Measurements from ENCODE around the gene NUP210. TPM values are rescaled to one million over a fixed set of nuclear protein-coding genes. Genes with fewer than 3 reads are reported as not detected.
A peak's percentile ranks its signal among the peaks of the same experiment; 100 is the strongest.
"Not testable (repeated sequence)": the region's sequence is repeated elsewhere in the genome, so short reads cannot be mapped to it uniquely, and the experiment has no call there.

Gene NUP210
- total and polyA plus RNA-seq, 4 donors: 9.9 to 38.6 (median 22.9) TPM

GRCh38 chr3:13432093-13432492 lies 12.0 kb upstream of the NUP210 start:
- 35% methylated on average over 1 of the region's 1 CpG for whole genome bisulfite sequencing

GRCh38 chr3:13430411-13430875 lies 10.3 kb upstream of the NUP210 start:
- not testable (repeated sequence) for H3K9me3 ChIP-seq (ENCODE audit: control insufficient read depth in 4 of 4, low read length in 3 of 4); H3K27me3 ChIP-seq (ENCODE audit: control insufficient read depth in 4 of 4, insufficient read depth in 4 of 4, low read length in 3 of 4); H3K36me3 ChIP-seq (ENCODE audit: control insufficient read depth in 4 of 4, insufficient read depth in 3 of 4, low read depth in 1 of 4, low read length in 3 of 4); H3K9ac ChIP-seq (ENCODE audit: low read depth in 1 of 2, low read length in 2 of 2); H3K4me1 ChIP-seq (ENCODE audit: control insufficient read depth in 4 of 4, insufficient read depth in 4 of 4, low read length in 3 of 4); DNase-seq (ENCODE audit: low spot score); H3K27ac ChIP-seq (ENCODE audit: low read depth in 1 of 2, low read length in 2 of 2); H3K4me3 ChIP-seq (ENCODE audit: low read depth in 1 of 3, low read length in 3 of 3)
- WGBS: 94% methylated on average over 2 of the region's 2 CpGs

More at GRCh38 chr3:13432093-13432492, 12.0 kb upstream of the NUP210 start:
- H3K27ac ChIP-seq (ENCODE audit: low read depth in 1 of 2, low read length in 2 of 2): no peak overlapping the region
- H3K27me3 ChIP-seq (ENCODE audit: control insufficient read depth in 4 of 4, insufficient read depth in 4 of 4, low read length in 3 of 4): no peaks in the 10 kb centered on the region
- H3K9ac ChIP-seq (ENCODE audit: low read depth in 1 of 2, low read length in 2 of 2): no peak overlapping the region
- H3K9me3 ChIP-seq (ENCODE audit: control insufficient read depth in 4 of 4, low read length in 3 of 4): no peaks in the 10 kb centered on the region
- TF ChIP-seq HNF4A (conservative IDR thresholded peaks at IDR 0.05): peak; percentile 69 to 79
- no peak for TF ChIP-seq ATF3 (IDR thresholded peaks at IDR 0.05)
- TF ChIP-seq EGR1 (IDR thresholded peaks at IDR 0.05; ENCODE audit: low read depth in 2 of 2): no peak
- peak; percentile 19 to 57 for TF ChIP-seq RXRA (IDR thresholded peaks at IDR 0.05)
- TF ChIP-seq FOXA1 (IDR thresholded peaks at IDR 0.05): no peak
- peak; percentile 24 for TF ChIP-seq FOXA2 (IDR thresholded peaks at IDR 0.05)
- no peak for TF ChIP-seq NR2F2 (IDR thresholded peaks at IDR 0.05)
- TF ChIP-seq JUND (IDR thresholded peaks at IDR 0.05): no peak
- TF ChIP-seq HNF4G (IDR thresholded peaks at IDR 0.05): no peak
- TF ChIP-seq GABPA (IDR thresholded peaks at IDR 0.05 in 1 of 2, conservative IDR thresholded peaks at IDR 0.05 in 1 of 2): no peak
- H3K36me3 ChIP-seq (ENCODE audit: control insufficient read depth in 4 of 4, insufficient read depth in 3 of 4, low read depth in 1 of 4, low read length in 3 of 4): no peaks in the 10 kb centered on the region
- peaks cover 0 to 4% (median 2%) of the 10 kb centered on the region in 4 donors for H3K4me1 ChIP-seq (ENCODE audit: control insufficient read depth in 4 of 4, insufficient read depth in 4 of 4, low read length in 3 of 4)
- DNase-seq (ENCODE audit: low spot score): no peak
- no peak overlapping the region for H3K4me3 ChIP-seq (ENCODE audit: low read depth in 1 of 3, low read length in 3 of 3)

- Histone ChIP-seq H3K9ac (ENCODE audit: low read depth in 1 of 2, low read length in 2 of 2) (no peak overlapping the region), H3K27ac (ENCODE audit: low read depth in 1 of 2, low read length in 2 of 2) (no peak overlapping the region), H3K36me3 (ENCODE audit: control insufficient read depth in 4 of 4, insufficient read depth in 3 of 4, low read depth in 1 of 4, low read length in 3 of 4) (no peaks in the 10 kb centered on the region), H3K27me3 (ENCODE audit: control insufficient read depth in 4 of 4, insufficient read depth in 4 of 4, low read length in 3 of 4) (no peaks in the 10 kb centered on the region), H3K4me3 (ENCODE audit: low read depth in 1 of 3, low read length in 3 of 3) (no peak overlapping the region), H3K4me1 (ENCODE audit: control insufficient read depth in 4 of 4, insufficient read depth in 4 of 4, low read length in 3 of 4) (peaks cover 0 to 4% (median 2%) of the 10 kb centered on the region in 4 donors), H3K9me3 (ENCODE audit: control insufficient read depth in 4 of 4, low read length in 3 of 4) (no peaks in the 10 kb centered on the region)
- TF ChIP-seq REST (IDR thresholded peaks at IDR 0.05) (no peak), GABPA (IDR thresholded peaks at IDR 0.05 in 1 of 2, conservative IDR thresholded peaks at IDR 0.05 in 1 of 2) (no peak), RAD21 (IDR thresholded peaks at IDR 0.05) (no peak), EGR1 (IDR thresholded peaks at IDR 0.05; ENCODE audit: low read depth in 2 of 2) (no peak), FOXA1 (IDR thresholded peaks at IDR 0.05) (no peak), MAX (IDR thresholded peaks at IDR 0.05) (no peak), TAF1 (conservative IDR thresholded peaks at IDR 0.05) (no peak), NR2F2 (IDR thresholded peaks at IDR 0.05) (no peak), YY1 (IDR thresholded peaks at IDR 0.05) (no peak), ZBTB33 (IDR thresholded peaks at IDR 0.05) (no peak)
- 91% methylated on average over 8 of the region's 8 CpGs for WGBS
- no peak for DNase-seq (ENCODE audit: low spot score)
Observed at GRCh38 chr3:13429631-13430291, 9.6 kb upstream of the NUP210 start.

GRCh38 chr3:13428678-13429077 lies 8.6 kb upstream of the NUP210 start:
- WGBS: 85% methylated on average over 4 of the region's 4 CpGs

More at GRCh38 chr3:13428678-13429077, 8.6 kb upstream of the NUP210 start:
- H3K27me3 ChIP-seq (ENCODE audit: control insufficient read depth in 4 of 4, insufficient read depth in 4 of 4, low read length in 3 of 4); H3K36me3 ChIP-seq (ENCODE audit: control insufficient read depth in 4 of 4, insufficient read depth in 3 of 4, low read depth in 1 of 4, low read length in 3 of 4); H3K9ac ChIP-seq (ENCODE audit: low read depth in 1 of 2, low read length in 2 of 2); H3K27ac ChIP-seq (ENCODE audit: low read depth in 1 of 2, low read length in 2 of 2); H3K4me1 ChIP-seq (ENCODE audit: control insufficient read depth in 4 of 4, insufficient read depth in 4 of 4, low read length in 3 of 4); H3K4me3 ChIP-seq (ENCODE audit: low read depth in 1 of 3, low read length in 3 of 3); H3K9me3 ChIP-seq (ENCODE audit: control insufficient read depth in 4 of 4, low read length in 3 of 4); DNase-seq (ENCODE audit: low spot score): not testable (repeated sequence)

Measured in liver (tissue), 9 donors.